ENCODE measurements around the gene PLCB1.

Gene PLCB1

GRCh38 chr20:8535403-8536261 is 403.6 kb downstream of the PLCB1 start:
- Histone ChIP-seq H3K4me1 (ENCODE audit: control insufficient read depth in 2 of 2, insufficient read depth in 2 of 2, low read length in 2 of 2) (no peaks in the 10 kb centered on the region), H3K27me3 (ENCODE audit: control insufficient read depth in 2 of 2, insufficient read depth in 2 of 2, low read length in 2 of 2) (no peaks in the 10 kb centered on the region), H3K9ac (ENCODE audit: low read depth in 1 of 2, low read length in 2 of 2) (no peak overlapping the region), H3K4me3 (ENCODE audit: low read length in 2 of 2) (no peak overlapping the region), H3K36me3 (ENCODE audit: control insufficient read depth in 2 of 2, insufficient read depth in 2 of 2, low read length in 2 of 2) (no peaks in the 10 kb centered on the region), H3K27ac (ENCODE audit: low read depth in 2 of 2, low read length in 2 of 2) (no peak overlapping the region), H3K9me3 (ENCODE audit: control insufficient read depth in 2 of 2, low read length in 2 of 2) (no peaks in the 10 kb centered on the region)

DNA sequence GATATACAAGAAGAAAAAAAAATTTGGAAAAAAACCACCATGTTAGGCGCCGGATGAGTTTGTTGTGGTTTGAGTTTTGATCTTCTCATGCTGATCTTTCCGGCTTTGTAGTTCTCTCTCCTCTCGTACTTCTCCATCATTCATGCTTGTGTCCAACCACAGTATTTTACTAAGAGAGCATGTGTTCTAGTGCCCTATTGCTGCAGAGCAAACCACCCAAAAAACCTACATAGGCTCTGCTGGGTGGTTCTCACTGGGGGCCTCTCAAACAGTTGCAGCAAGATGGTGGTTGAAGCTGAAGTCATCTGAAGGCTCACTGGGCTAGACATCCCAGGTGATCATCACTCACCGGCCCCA is 404.2 kb downstream of the PLCB1 start:
- no peak overlapping the region for H3K9ac ChIP-seq (ENCODE audit: low read depth in 1 of 2, low read length in 2 of 2)
- H3K27ac ChIP-seq (ENCODE audit: low read depth in 2 of 2, low read length in 2 of 2): no peak overlapping the region
- H3K36me3 ChIP-seq (ENCODE audit: control insufficient read depth in 2 of 2, insufficient read depth in 2 of 2, low read length in 2 of 2): no peaks in the 10 kb centered on the region
- H3K27me3 ChIP-seq (ENCODE audit: control insufficient read depth in 2 of 2, insufficient read depth in 2 of 2, low read length in 2 of 2): no peaks in the 10 kb centered on the region
- no peaks in the 10 kb centered on the region for H3K4me1 ChIP-seq (ENCODE audit: control insufficient read depth in 2 of 2, insufficient read depth in 2 of 2, low read length in 2 of 2)
- no peak overlapping the region for H3K4me3 ChIP-seq (ENCODE audit: low read length in 2 of 2)
- no peaks in the 10 kb centered on the region for H3K9me3 ChIP-seq (ENCODE audit: control insufficient read depth in 2 of 2, low read length in 2 of 2)

DNA sequence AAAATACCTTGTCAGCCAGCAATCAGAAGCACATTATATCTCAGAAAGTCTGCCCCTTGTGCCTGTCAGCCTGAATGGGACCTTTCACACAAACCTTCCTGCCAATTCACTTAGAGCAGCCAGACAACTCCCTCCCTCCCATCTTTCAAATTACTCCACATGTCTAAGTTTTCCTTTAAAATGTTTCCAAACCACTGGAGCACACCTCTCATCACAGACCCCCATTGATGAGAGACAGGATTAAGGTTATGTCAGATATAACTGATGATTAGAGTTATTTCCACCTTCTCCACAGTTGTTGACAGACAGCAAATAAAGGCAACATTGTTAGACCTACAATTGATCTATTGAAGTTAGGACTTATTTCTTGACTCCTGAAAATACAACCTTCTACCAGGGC is 408.4 kb downstream of the PLCB1 start:
- Histone ChIP-seq H3K36me3 (ENCODE audit: control insufficient read depth in 2 of 2, insufficient read depth in 2 of 2, low read length in 2 of 2) (no peaks in the 10 kb centered on the region), H3K27ac (ENCODE audit: low read depth in 2 of 2, low read length in 2 of 2) (no peak overlapping the region), H3K9me3 (ENCODE audit: control insufficient read depth in 2 of 2, low read length in 2 of 2) (no peaks in the 10 kb centered on the region), H3K4me3 (ENCODE audit: low read length in 2 of 2) (no peak overlapping the region), H3K4me1 (ENCODE audit: control insufficient read depth in 2 of 2, insufficient read depth in 2 of 2, low read length in 2 of 2) (no peaks in the 10 kb centered on the region), H3K27me3 (ENCODE audit: control insufficient read depth in 2 of 2, insufficient read depth in 2 of 2, low read length in 2 of 2) (no peaks in the 10 kb centered on the region), H3K9ac (ENCODE audit: low read depth in 1 of 2, low read length in 2 of 2) (no peak overlapping the region)

GRCh38 chr20:8542110-8542486 is 410.0 kb downstream of the PLCB1 start:
- Histone ChIP-seq H3K4me1 (ENCODE audit: control insufficient read depth in 2 of 2, insufficient read depth in 2 of 2, low read length in 2 of 2) (no peaks in the 10 kb centered on the region), H3K9ac (ENCODE audit: low read depth in 1 of 2, low read length in 2 of 2) (no peak overlapping the region), H3K4me3 (ENCODE audit: low read length in 2 of 2) (no peak overlapping the region), H3K27ac (ENCODE audit: low read depth in 2 of 2, low read length in 2 of 2) (no peak overlapping the region), H3K27me3 (ENCODE audit: control insufficient read depth in 2 of 2, insufficient read depth in 2 of 2, low read length in 2 of 2) (no peaks in the 10 kb centered on the region), H3K36me3 (ENCODE audit: control insufficient read depth in 2 of 2, insufficient read depth in 2 of 2, low read length in 2 of 2) (no peaks in the 10 kb centered on the region), H3K9me3 (ENCODE audit: control insufficient read depth in 2 of 2, low read length in 2 of 2) (no peaks in the 10 kb centered on the region)

DNA sequence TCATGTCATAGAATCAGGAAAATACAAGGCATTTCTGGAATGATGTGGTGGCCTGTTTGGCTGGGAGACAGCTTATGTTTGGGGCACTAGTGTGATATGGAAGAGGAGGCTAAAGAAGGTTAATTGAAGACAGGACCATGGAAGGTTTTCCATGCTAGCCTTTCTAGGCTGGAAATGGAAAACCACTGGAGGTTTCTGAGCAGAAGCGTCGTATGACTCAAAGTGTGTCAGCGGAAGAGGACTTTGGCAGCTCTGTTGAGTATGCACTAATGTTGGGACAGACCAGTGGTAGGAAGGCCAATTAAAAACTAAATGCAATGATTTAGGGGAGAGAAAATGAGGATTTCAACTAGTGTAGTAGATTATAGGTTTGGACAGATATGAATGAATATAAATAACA is 413.1 kb downstream of the PLCB1 start:
- no peak overlapping the region for H3K27ac ChIP-seq (ENCODE audit: low read depth in 2 of 2, low read length in 2 of 2)
- H3K4me3 ChIP-seq (ENCODE audit: low read length in 2 of 2): no peak overlapping the region
- no peaks in the 10 kb centered on the region for H3K9me3 ChIP-seq (ENCODE audit: control insufficient read depth in 2 of 2, low read length in 2 of 2)
- H3K4me1 ChIP-seq (ENCODE audit: control insufficient read depth in 2 of 2, insufficient read depth in 2 of 2, low read length in 2 of 2): no peaks in the 10 kb centered on the region
- H3K9ac ChIP-seq (ENCODE audit: low read depth in 1 of 2, low read length in 2 of 2): no peak overlapping the region
- no peaks in the 10 kb centered on the region for H3K36me3 ChIP-seq (ENCODE audit: control insufficient read depth in 2 of 2, insufficient read depth in 2 of 2, low read length in 2 of 2)
- H3K27me3 ChIP-seq (ENCODE audit: control insufficient read depth in 2 of 2, insufficient read depth in 2 of 2, low read length in 2 of 2): no peaks in the 10 kb centered on the region

GRCh38 chr20:8547035-8547650 is 415.1 kb downstream of the PLCB1 start:
- H3K36me3 ChIP-seq (ENCODE audit: control insufficient read depth in 2 of 2, insufficient read depth in 2 of 2, low read length in 2 of 2): no peaks in the 10 kb centered on the region
- no peak overlapping the region for H3K27ac ChIP-seq (ENCODE audit: low read depth in 2 of 2, low read length in 2 of 2)
- no peak overlapping the region for H3K9ac ChIP-seq (ENCODE audit: low read depth in 1 of 2, low read length in 2 of 2)

GRCh38 chr20:8547968-8548588 is 416.0 kb downstream of the PLCB1 start:
- no peaks in the 10 kb centered on the region for H3K4me1 ChIP-seq (ENCODE audit: control insufficient read depth in 2 of 2, insufficient read depth in 2 of 2, low read length in 2 of 2)
- no peaks in the 10 kb centered on the region for H3K36me3 ChIP-seq (ENCODE audit: control insufficient read depth in 2 of 2, insufficient read depth in 2 of 2, low read length in 2 of 2)
- H3K4me3 ChIP-seq (ENCODE audit: low read length in 2 of 2): no peak overlapping the region
- H3K27ac ChIP-seq (ENCODE audit: low read depth in 2 of 2, low read length in 2 of 2): no peak overlapping the region
- H3K9me3 ChIP-seq (ENCODE audit: control insufficient read depth in 2 of 2, low read length in 2 of 2): no peaks in the 10 kb centered on the region
- no peaks in the 10 kb centered on the region for H3K27me3 ChIP-seq (ENCODE audit: control insufficient read depth in 2 of 2, insufficient read depth in 2 of 2, low read length in 2 of 2)
- H3K9ac ChIP-seq (ENCODE audit: low read depth in 1 of 2, low read length in 2 of 2): no peak overlapping the region

More at GRCh38 chr20:8547035-8547650, 415.1 kb downstream of the PLCB1 start:
- Histone ChIP-seq H3K4me3 (ENCODE audit: low read length in 2 of 2) (no peak overlapping the region), H3K27me3 (ENCODE audit: control insufficient read depth in 2 of 2, insufficient read depth in 2 of 2, low read length in 2 of 2) (no peaks in the 10 kb centered on the region), H3K9me3 (ENCODE audit: control insufficient read depth in 2 of 2, low read length in 2 of 2) (no peaks in the 10 kb centered on the region), H3K4me1 (ENCODE audit: control insufficient read depth in 2 of 2, insufficient read depth in 2 of 2, low read length in 2 of 2) (no peaks in the 10 kb centered on the region)

DNA sequence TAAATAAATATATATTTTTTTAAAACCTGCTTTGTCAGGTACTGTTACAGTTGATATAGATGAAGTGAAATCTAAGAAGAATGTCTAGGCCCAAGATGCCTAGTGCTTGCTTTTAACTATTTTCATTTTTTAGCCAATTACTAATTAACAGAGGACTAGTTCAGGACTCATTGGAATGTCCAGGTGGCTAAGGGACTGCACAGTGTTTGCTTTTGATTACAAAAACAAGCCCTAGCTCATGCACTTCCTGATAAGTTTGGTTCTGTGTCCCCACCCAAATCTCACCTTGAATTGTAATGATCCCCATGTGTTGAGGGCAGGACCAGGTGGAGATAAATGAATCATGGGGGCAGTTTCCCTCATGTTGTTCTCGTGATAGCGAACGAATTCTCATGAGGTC is 417.1 kb downstream of the PLCB1 start:
- H3K9ac ChIP-seq (ENCODE audit: low read depth in 1 of 2, low read length in 2 of 2): no peak overlapping the region
- no peak overlapping the region for H3K4me3 ChIP-seq (ENCODE audit: low read length in 2 of 2)
- H3K4me1 ChIP-seq (ENCODE audit: control insufficient read depth in 2 of 2, insufficient read depth in 2 of 2, low read length in 2 of 2): no peaks in the 10 kb centered on the region
- H3K9me3 ChIP-seq (ENCODE audit: control insufficient read depth in 2 of 2, low read length in 2 of 2): no peaks in the 10 kb centered on the region
- H3K27me3 ChIP-seq (ENCODE audit: control insufficient read depth in 2 of 2, insufficient read depth in 2 of 2, low read length in 2 of 2): no peaks in the 10 kb centered on the region
- H3K27ac ChIP-seq (ENCODE audit: low read depth in 2 of 2, low read length in 2 of 2): no peak overlapping the region
- H3K36me3 ChIP-seq (ENCODE audit: control insufficient read depth in 2 of 2, insufficient read depth in 2 of 2, low read length in 2 of 2): no peaks in the 10 kb centered on the region

DNA sequence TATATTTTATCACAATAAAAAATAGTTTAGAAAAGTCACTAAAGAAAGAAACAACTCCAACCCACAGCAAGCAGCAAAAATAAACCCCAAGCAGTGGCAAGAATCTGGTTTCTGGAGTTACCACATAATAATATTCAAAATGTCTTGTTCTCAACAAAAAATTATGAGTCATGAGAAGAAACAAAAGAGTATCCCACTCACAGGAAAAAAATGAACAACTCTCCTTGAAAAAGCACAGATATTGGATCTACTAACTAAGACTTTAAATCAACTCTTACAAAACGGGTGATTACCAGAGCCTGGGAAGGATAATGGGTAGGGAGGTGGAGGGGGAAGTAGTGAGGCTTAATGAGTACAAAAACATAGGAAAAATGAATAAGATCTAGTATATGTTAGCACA is 425.6 kb downstream of the PLCB1 start:
- Histone ChIP-seq H3K4me3 (ENCODE audit: low read length in 2 of 2) (no peak overlapping the region), H3K27me3 (ENCODE audit: control insufficient read depth in 2 of 2, insufficient read depth in 2 of 2, low read length in 2 of 2) (no peaks in the 10 kb centered on the region), H3K27ac (ENCODE audit: low read depth in 2 of 2, low read length in 2 of 2) (no peak overlapping the region), H3K4me1 (ENCODE audit: control insufficient read depth in 2 of 2, insufficient read depth in 2 of 2, low read length in 2 of 2) (no peaks in the 10 kb centered on the region), H3K9ac (ENCODE audit: low read depth in 1 of 2, low read length in 2 of 2) (no peak overlapping the region), H3K9me3 (ENCODE audit: control insufficient read depth in 2 of 2, low read length in 2 of 2) (no peaks in the 10 kb centered on the region), H3K36me3 (ENCODE audit: control insufficient read depth in 2 of 2, insufficient read depth in 2 of 2, low read length in 2 of 2) (no peaks in the 10 kb centered on the region)

DNA sequence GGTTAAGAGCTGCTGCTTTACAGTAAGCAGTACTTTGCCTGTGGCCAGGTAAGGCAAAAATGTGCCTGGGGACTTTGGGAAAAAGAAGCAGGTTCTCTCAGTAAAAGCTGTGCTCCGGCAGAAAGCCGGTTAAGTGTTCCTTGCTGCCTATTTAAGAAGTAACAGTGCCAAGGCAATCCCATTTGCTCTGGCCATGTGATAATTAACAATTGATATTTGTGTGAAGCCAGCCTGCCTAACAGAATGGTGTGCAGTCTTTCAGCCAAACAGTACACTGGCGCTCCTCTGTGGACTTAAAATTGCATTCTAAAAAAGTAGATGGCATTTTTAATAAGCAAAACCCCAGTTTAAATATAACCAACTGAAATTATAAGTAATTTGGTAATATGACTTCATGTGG is 430.3 kb downstream of the PLCB1 start:
- Histone ChIP-seq H3K27me3 (ENCODE audit: control insufficient read depth in 2 of 2, insufficient read depth in 2 of 2, low read length in 2 of 2) (no peaks in the 10 kb centered on the region), H3K9me3 (ENCODE audit: control insufficient read depth in 2 of 2, low read length in 2 of 2) (no peaks in the 10 kb centered on the region), H3K9ac (ENCODE audit: low read depth in 1 of 2, low read length in 2 of 2) (no peak overlapping the region), H3K4me3 (ENCODE audit: low read length in 2 of 2) (no peak overlapping the region), H3K27ac (ENCODE audit: low read depth in 2 of 2, low read length in 2 of 2) (no peak overlapping the region), H3K36me3 (ENCODE audit: control insufficient read depth in 2 of 2, insufficient read depth in 2 of 2, low read length in 2 of 2) (no peaks in the 10 kb centered on the region), H3K4me1 (ENCODE audit: control insufficient read depth in 2 of 2, insufficient read depth in 2 of 2, low read length in 2 of 2) (no peaks in the 10 kb centered on the region)
